CD4-positive, alpha-beta T cell (primary cell): Measurements from ENCODE around the gene FFAR2. TPM values are rescaled to one million over a fixed set of nuclear protein-coding genes. Genes with fewer than 3 reads are reported as not detected.
A peak's percentile ranks its signal among the peaks of the same experiment; 100 is the strongest.
"Not testable (repeated sequence)": the region's sequence is repeated elsewhere in the genome, so short reads cannot be mapped to it uniquely, and the experiment has no call there.

ENCODE experiments used
- ATAC-seq: fragments of 200-7000 bp; cut with Tn5 transposase; one replicate; pipeline ENCODE4 v1.10.0; 2022; ENCODE audit warnings: mild to moderate bottlenecking; ENCODE audit not compliant: poor library complexity
- CTCF ChIA-PET: fragments of 350-600 bp; sonication (Branson Sonifier 250); formaldehyde crosslinking; loops from one replicate; lab custom pipeline; 2021; ENCODE audit warnings: antibody characterized with exemption, inconsistent platforms; lab: Charles Lee
- POLR2A ChIA-PET: fragments of 350-600 bp; sonication (Branson Sonifier 250); formaldehyde crosslinking; loops from one replicate; lab custom pipeline; 2021; ENCODE audit warnings: antibody characterized with exemption, inconsistent platforms; lab: Charles Lee
- DNase-seq, 14 experiments: peaks; one replicate each; pipeline ENCODE4 v3.0.0-alpha.2; 2013 to 2020; ENCODE audit warnings: mixed read lengths in 2 of 14
- H3K27ac ChIP-seq, 2 donors: one replicate each; pipeline versions ENCODE4 v1.5.1 to v1.7.0; 2013; ENCODE audit warnings: low read length in 2 of 2, low read depth in 1 of 2, mild to moderate bottlenecking in 1 of 2
- H3K27me3 ChIP-seq, 2 experiments: 1 replicate in 1 of 2; 2 replicates in 1 of 2; pipeline versions ENCODE4 v1.6.1 to v1.7.0; 2013; ENCODE audit warnings: low read length in 2 of 2, control low read depth in 1 of 2, mild to moderate bottlenecking in 1 of 2, moderate library complexity in 1 of 2; ENCODE audit not compliant: insufficient read depth in 2 of 2, control insufficient read depth in 1 of 2
- H3K36me3 ChIP-seq: one replicate; pipeline ENCODE4 v1.6.1; 2013; ENCODE audit warnings: low read length, control low read depth; ENCODE audit not compliant: insufficient read depth
- H3K4me1 ChIP-seq: one replicate; pipeline ENCODE4 v1.6.1; 2013; ENCODE audit warnings: low read length, control low read depth; ENCODE audit not compliant: insufficient read depth
- H3K4me3 ChIP-seq: one replicate; pipeline ENCODE4 v1.5.1; 2013; ENCODE audit warnings: mild to moderate bottlenecking, low read length, moderate library complexity
- H3K9me3 ChIP-seq, 2 experiments: 1 replicate in 1 of 2; 2 replicates in 1 of 2; pipeline versions ENCODE4 v1.6.1 to v1.7.0; 2013; ENCODE audit warnings: low read length in 2 of 2, mild to moderate bottlenecking in 2 of 2, control low read depth in 1 of 2, moderate library complexity in 1 of 2; ENCODE audit not compliant: control insufficient read depth in 1 of 2, insufficient read depth in 1 of 2
- H3K27ac Mint-ChIP-seq: one replicate; pipeline ENCODE4 v1.8.0; 2020; ENCODE audit warnings: mixed read lengths
- H3K27me3 Mint-ChIP-seq: one replicate; pipeline ENCODE4 v1.8.0; 2021; ENCODE audit warnings: mixed read lengths
- H3K36me3 Mint-ChIP-seq: one replicate; pipeline ENCODE4 v1.8.0; 2021; ENCODE audit warnings: low read depth, mixed read lengths
- H3K4me1 Mint-ChIP-seq: one replicate; pipeline ENCODE4 v1.8.0; 2021; ENCODE audit warnings: low read depth, mixed read lengths
- H3K4me3 Mint-ChIP-seq: one replicate; pipeline ENCODE4 v1.8.0; 2020; ENCODE audit warnings: mild to moderate bottlenecking, mixed read lengths
- H3K9me3 Mint-ChIP-seq: one replicate; pipeline ENCODE4 v1.8.0; 2020; ENCODE audit warnings: mixed read lengths
- intact Hi-C, 2 experiments: fragments of 100-400 bp; cut with DNase I in 1 of 2; cut with micrococcal nuclease in 1 of 2; formaldehyde crosslinking; loops; one replicate each; pipeline versions ENCODE4 v1.15.1 to v1.9.0; 2023 to 2025; cut with DNase I, micrococcal nuclease
- total RNA-seq, 174 experiments: library from RNA in 2 of 174; stranded (reverse) in 2 of 174; gene quantifications; one replicate each; pipeline ENCODE4 v1.2.3 and lab custom pipeline; 2021 to 2026
- TF ChIP-seq, protein P1 (sequence below): fragments of 200-600 bp; IDR thresholded peaks from one replicate; pipeline ENCODE4 v1.8.0; 2022; ENCODE audit warnings: antibody characterized with exemption, mild to moderate bottlenecking

Gene FFAR2
- total RNA-seq, 2 experiments from 2014 or later: 0.41 TPM; not detected in 1

DNA sequence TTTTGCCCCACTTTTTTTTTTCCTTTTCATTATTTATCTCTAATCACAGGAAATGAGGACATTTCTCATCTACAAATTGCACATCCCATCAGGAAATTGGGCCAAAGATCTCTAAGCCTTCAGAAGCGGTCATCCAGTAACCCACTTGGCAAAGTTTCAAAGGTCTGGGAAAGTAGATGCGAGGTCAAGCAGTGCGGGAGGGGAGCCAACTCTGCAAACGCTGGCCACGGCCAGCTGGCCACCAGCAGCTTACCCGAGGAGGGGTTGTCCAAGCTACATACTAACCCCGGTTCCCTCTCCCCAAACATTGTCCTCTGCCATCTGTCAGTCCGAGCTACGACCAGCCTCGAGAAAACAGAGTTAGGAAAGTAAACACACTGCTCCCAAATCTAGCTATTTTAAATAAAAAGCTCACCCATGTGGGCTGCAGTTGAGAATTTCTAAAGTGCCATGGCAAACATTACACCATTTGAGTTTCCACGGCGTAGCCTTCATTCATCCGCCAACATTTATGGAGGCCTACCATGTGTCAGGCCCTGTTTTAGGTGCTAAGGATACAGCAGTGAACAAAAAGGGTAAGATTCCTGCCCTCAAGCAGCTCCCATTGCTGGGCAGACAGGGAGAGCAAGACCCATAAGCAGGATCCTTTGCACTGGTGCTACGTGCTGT is 11.5 kb downstream of the FFAR2 start:
- Histone ChIP-seq H3K4me3 (no peak overlapping the region), H3K36me3 (no peaks in the 10 kb centered on the region), H3K9me3 (no peaks in the 10 kb centered on the region), H3K27ac (no peak overlapping the region), H3K4me1 (peaks cover 63% of the 10 kb centered on the region), H3K27me3 (no peaks in the 10 kb centered on the region)
- no peak for DNase-seq
- ChIA-PET POLR2A (interaction anchor here (1.0 kb wide), 1 partner anchor 196 kb away, joined by 3 read pairs; no protein-coding TSS in a partner anchor), CTCF (interaction anchor here (0.7 kb wide), 1 partner anchor 9 kb away, joined by 4 read pairs; no protein-coding TSS in a partner anchor)
- no peaks in the 10 kb centered on the region for H3K9me3 Mint-ChIP-seq
- no peaks in the 10 kb centered on the region for H3K27me3 Mint-ChIP-seq
- no peak overlapping the region for H3K4me3 Mint-ChIP-seq
- no peak overlapping the region for H3K27ac Mint-ChIP-seq
- ATAC-seq: no peak
- TF ChIP-seq, protein P1, sequence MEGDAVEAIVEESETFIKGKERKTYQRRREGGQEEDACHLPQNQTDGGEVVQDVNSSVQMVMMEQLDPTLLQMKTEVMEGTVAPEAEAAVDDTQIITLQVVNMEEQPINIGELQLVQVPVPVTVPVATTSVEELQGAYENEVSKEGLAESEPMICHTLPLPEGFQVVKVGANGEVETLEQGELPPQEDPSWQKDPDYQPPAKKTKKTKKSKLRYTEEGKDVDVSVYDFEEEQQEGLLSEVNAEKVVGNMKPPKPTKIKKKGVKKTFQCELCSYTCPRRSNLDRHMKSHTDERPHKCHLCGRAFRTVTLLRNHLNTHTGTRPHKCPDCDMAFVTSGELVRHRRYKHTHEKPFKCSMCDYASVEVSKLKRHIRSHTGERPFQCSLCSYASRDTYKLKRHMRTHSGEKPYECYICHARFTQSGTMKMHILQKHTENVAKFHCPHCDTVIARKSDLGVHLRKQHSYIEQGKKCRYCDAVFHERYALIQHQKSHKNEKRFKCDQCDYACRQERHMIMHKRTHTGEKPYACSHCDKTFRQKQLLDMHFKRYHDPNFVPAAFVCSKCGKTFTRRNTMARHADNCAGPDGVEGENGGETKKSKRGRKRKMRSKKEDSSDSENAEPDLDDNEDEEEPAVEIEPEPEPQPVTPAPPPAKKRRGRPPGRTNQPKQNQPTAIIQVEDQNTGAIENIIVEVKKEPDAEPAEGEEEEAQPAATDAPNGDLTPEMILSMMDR: no peak
- intact Hi-C loops: loop anchor here in 1 of 2 experiments (10.0 kb wide), 2 partner anchors 215 to 315 kb away; partner anchors contain the start of genes FXYD7 and LSR
- H3K36me3 Mint-ChIP-seq: no peaks in the 10 kb centered on the region
- peaks cover 48% of the 10 kb centered on the region for H3K4me1 Mint-ChIP-seq

DNA sequence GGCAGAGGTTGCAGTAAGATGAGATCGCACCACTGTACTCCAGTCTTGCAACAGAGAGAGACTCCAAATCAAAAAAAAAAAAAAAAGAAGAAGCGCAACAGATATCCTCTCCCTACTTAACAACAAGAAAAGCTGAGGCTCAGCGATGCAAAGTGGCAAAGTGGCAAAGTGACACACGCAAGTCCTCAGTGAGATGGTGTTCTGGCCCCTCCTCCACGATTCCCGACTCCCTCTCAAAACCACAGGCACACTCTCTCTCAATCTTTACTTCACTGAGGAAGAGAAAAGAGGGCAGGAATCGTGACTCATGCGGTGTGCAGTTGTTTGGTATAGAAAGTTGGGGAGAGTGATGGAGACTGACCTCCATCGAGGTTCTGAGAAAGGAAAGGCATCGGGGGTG is 12.6 kb downstream of the FFAR2 start:
- Histone ChIP-seq H3K9me3 (no peaks in the 10 kb centered on the region), H3K27ac (no peak overlapping the region), H3K4me3 (no peak overlapping the region), H3K36me3 (no peaks in the 10 kb centered on the region), H3K4me1 (peaks cover 57% of the 10 kb centered on the region), H3K27me3 (no peaks in the 10 kb centered on the region)
- H3K4me3 Mint-ChIP-seq: no peak overlapping the region
- intact Hi-C loops: loop anchor here in 1 of 2 experiments (10.0 kb wide), 2 partner anchors 216 to 316 kb away; partner anchors contain the start of genes FXYD7 and LSR
- no peaks in the 10 kb centered on the region for H3K36me3 Mint-ChIP-seq
- H3K9me3 Mint-ChIP-seq: no peaks in the 10 kb centered on the region
- H3K4me1 Mint-ChIP-seq: peaks cover 46% of the 10 kb centered on the region
- no peak overlapping the region for H3K27ac Mint-ChIP-seq
- ChIA-PET POLR2A (interaction anchor here (0.6 kb wide), 1 partner anchor 470 kb away, joined by 5 read pairs; no protein-coding TSS in a partner anchor), CTCF (interaction anchor here (3.0 kb wide), 1 partner anchor 108 kb away, joined by 12 read pairs; no protein-coding TSS in a partner anchor)
- ATAC-seq: no peak
- H3K27me3 Mint-ChIP-seq: no peaks in the 10 kb centered on the region
- DNase-seq: peak in 2 of 14 experiments; percentile 32 to 39
- TF ChIP-seq, protein P1: no peak

DNA sequence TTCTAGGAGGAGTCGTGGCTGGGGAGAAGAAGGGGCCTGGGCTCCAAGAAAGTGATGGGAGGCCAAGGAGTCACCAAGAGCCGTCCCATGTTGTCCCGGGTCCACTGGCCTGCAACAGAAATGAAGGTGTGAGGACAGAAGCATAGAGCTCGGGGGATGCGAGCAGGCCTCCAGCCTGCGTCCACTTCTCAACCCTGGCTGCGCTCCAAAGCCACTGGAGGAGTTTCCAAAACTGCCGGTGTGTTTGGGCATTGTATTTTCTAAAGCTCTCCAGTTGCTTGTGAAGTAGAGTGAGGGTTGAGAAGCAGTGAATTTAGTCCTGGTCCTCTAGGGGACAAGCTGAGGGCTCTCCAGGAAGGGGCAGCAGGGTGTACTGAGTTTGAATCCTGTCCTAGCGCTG is 13.0 kb downstream of the FFAR2 start:
- H3K9me3 ChIP-seq: no peaks in the 10 kb centered on the region
- H3K4me1 ChIP-seq: peaks cover 53% of the 10 kb centered on the region
- DNase-seq (no peak), ATAC-seq (no peak)
- H3K27me3 ChIP-seq: no peaks in the 10 kb centered on the region
- TF ChIP-seq, protein P1: no peak
- no peaks in the 10 kb centered on the region for H3K36me3 ChIP-seq
- Mint-ChIP-seq H3K9me3 (no peaks in the 10 kb centered on the region), H3K27ac (no peak overlapping the region), H3K36me3 (no peaks in the 10 kb centered on the region), H3K4me1 (peaks cover 41% of the 10 kb centered on the region), H3K27me3 (no peaks in the 10 kb centered on the region), H3K4me3 (no peak overlapping the region)
- no peak overlapping the region for H3K4me3 ChIP-seq
- H3K27ac ChIP-seq: no peak overlapping the region
- POLR2A ChIA-PET: interaction anchor here (0.6 kb wide), 1 partner anchor 470 kb away, joined by 5 read pairs; no protein-coding TSS in a partner anchor
- CTCF ChIA-PET: interaction anchor here (3.0 kb wide), 1 partner anchor 108 kb away, joined by 12 read pairs; no protein-coding TSS in a partner anchor
- intact Hi-C loops: loop anchor here in 1 of 2 experiments (10.0 kb wide), 2 partner anchors 216 to 316 kb away; partner anchors contain the start of genes FXYD7 and LSR

DNA sequence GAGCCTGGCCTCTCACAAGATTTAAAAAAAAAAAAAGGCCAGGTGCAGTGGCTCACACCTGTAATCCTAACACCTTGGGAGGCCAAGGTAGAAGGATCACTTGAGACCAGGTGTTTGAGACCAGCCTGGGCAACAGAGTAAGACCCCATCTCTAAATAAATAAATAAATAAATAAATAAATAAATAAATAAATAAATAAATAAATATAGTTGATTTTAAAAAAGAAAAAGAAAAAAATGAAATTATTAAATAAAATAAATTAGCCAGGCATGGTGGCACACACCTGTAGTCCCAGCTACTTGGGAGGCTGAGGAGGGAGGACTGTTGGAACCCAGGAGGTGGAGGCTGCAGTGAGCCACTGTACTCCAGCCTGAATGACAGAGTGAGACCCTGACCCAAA is 13.7 kb downstream of the FFAR2 start:
- not testable (repeated sequence) for H3K27me3 ChIP-seq, H3K4me3 Mint-ChIP-seq, H3K36me3 Mint-ChIP-seq, ATAC-seq, H3K9me3 ChIP-seq, H3K9me3 Mint-ChIP-seq, H3K36me3 ChIP-seq, H3K4me3 ChIP-seq, H3K27ac Mint-ChIP-seq, H3K27ac ChIP-seq, DNase-seq, H3K27me3 Mint-ChIP-seq
- ChIA-PET POLR2A (interaction anchor here (1.0 to 1.6 kb wide), 4 partner anchors 48 to 194 kb away, joined by 3 to 15 read pairs (median 8); partner anchors contain the start of gene USF2), CTCF (interaction anchor here (3.0 kb wide), 1 partner anchor 109 kb away, joined by 12 read pairs; no protein-coding TSS in a partner anchor)
- peaks cover 41% of the 10 kb centered on the region for H3K4me1 Mint-ChIP-seq
- intact Hi-C loops: loop anchor here in 1 of 2 experiments (10.0 kb wide), 2 partner anchors 217 to 317 kb away; partner anchors contain the start of genes FXYD7 and LSR
- H3K4me1 ChIP-seq: peaks cover 51% of the 10 kb centered on the region
